Measurements from ENCODE around the gene NPW. TPM values are rescaled to one million over a fixed set of nuclear protein-coding genes. Genes with fewer than 3 reads are reported as not detected.
A peak's percentile ranks its signal among the peaks of the same experiment; 100 is the strongest.

The NPW gene
- total and polyA plus RNA-seq, 9 of the 15 experiments (the other 6 are each of a cell fraction or from before 2014, with no cell fraction given) = 0.14 to 4.0 (median 2.6) TPM; not detected in 4

- peak overlapping the region; percentile 99 for H3K4me3 ChIP-seq
- ChIA-PET CTCF (ENCODE audit: low intra/inter-chr PET ratio) (no interaction called here), POLR2A (interaction anchor here (1.0 to 2.6 kb wide), 3 partner anchors 12 to 146 kb away, joined by 7 to 13 read pairs (median 7); partner anchors contain the start of genes RPS2 and TRAF7)
- H4K20me1 ChIP-seq (replicated peaks; ENCODE audit: control insufficient read depth, insufficient read depth, low read length) = peaks cover 41% of the 10 kb centered on the region
- peaks cover 19% of the 10 kb centered on the region for H3K9me1 ChIP-seq (ENCODE audit: control insufficient read depth, insufficient read depth, low read length)
- H3K9me3 ChIP-seq (replicated peaks; ENCODE audit: control insufficient read depth, insufficient read depth, low read depth, low read length) = no peaks in the 10 kb centered on the region
- no peak overlapping the region for H2AFZ ChIP-seq (ENCODE audit: low read depth, low read length)
- peak overlapping the region; percentile 89 for H3K27ac ChIP-seq (ENCODE audit: extremely low read depth, low read depth, low read length)
- FAIRE-seq (peak; percentile 23), ATAC-seq (peak; percentile 2; the same call in 2 of the 3 replicates), DNase-seq (ENCODE audit: extremely low read depth in 1 of 4, low spot score in 3 of 4) (peak; percentile 39 to 69 (median 48))
- peak overlapping the region; percentile 93 for H3K4me2 ChIP-seq (ENCODE audit: insufficient read depth, low read length)
- no peaks in the 10 kb centered on the region for H3K27me3 ChIP-seq (ENCODE audit: control insufficient read depth in 2 of 2, insufficient read depth in 2 of 2, low read length in 2 of 2)
- in situ Hi-C loops (cut with MboI) (no loop called here), intact Hi-C loops (cut with micrococcal nuclease) (loop anchor here (2.0 kb wide), 1 partner anchor 16 kb away; no protein-coding TSS in a partner anchor)
- peaks cover 42% of the 10 kb centered on the region; the same call in 2 of the 3 replicates for H3K36me3 ChIP-seq (ENCODE audit: control insufficient read depth, insufficient read depth, low read length)
- peaks cover 25 to 72% of the 10 kb centered on the region in 2 experiments for H3K4me1 ChIP-seq (replicated peaks in 1 of 2; ENCODE audit: control insufficient read depth in 2 of 2, insufficient read depth in 2 of 2, low read length in 2 of 2)
- H3K79me2 ChIP-seq (ENCODE audit: control insufficient read depth, insufficient read depth, low read length) = peaks cover 71% of the 10 kb centered on the region
- WGBS (ENCODE audit: insufficient coverage, low coverage, missing lambda C conversion rate) = 1% methylated on average over 23 of the region's 23 CpGs
- no TSS peak for BruUV-seq (replicated peaks)
- H3K9ac ChIP-seq (ENCODE audit: insufficient read depth in 1 of 2, low read depth in 2 of 2, low read length in 2 of 2) = peak overlapping the region; percentile 91 to 99
- TF ChIP-seq CHD4 (IDR thresholded peaks at IDR 0.05; ENCODE audit: insufficient read depth, insufficient replicate concordance, low read depth, low read length, poor library complexity, severe bottlenecking) (no peak), NFE2 (IDR thresholded peaks at IDR 0.05; ENCODE audit: low read depth) (no peak), ZFP1 (CRISPR knock-in tag; IDR thresholded peaks at IDR 0.05) (no peak), FOXP4 (CRISPR knock-in tag; IDR thresholded peaks at IDR 0.05; ENCODE audit: borderline replicate concordance) (0 out of 2 replicates have a peak, but pooled peaks have one; percentile 56), ZNF232 (CRISPR knock-in tag; IDR thresholded peaks at IDR 0.05) (0 out of 2 replicates have a peak, but pooled peaks have one; percentile 26), IRF2 (CRISPR knock-in tag; IDR thresholded peaks at IDR 0.05) (peak; percentile 7; the same call in 1 of the 2 replicates), ZNF696 (CRISPR knock-in tag; conservative IDR thresholded peaks at IDR 0.05) (no peak), L3MBTL2 (IDR thresholded peaks at IDR 0.05) (peak; percentile 96), KLF16 (IDR thresholded peaks at IDR 0.05) (no peak), ZBTB49 (CRISPR knock-in tag; IDR thresholded peaks at IDR 0.05; ENCODE audit: borderline replicate concordance) (0 out of 2 replicates have a peak, but pooled peaks have one; percentile 78), CBX1 (IDR thresholded peaks at IDR 0.05; ENCODE audit: low read depth) (no peak), ZNF408 (CRISPR knock-in tag; IDR thresholded peaks at IDR 0.05; ENCODE audit: low read depth) (no peak), SMAD4 (CRISPR knock-in tag; conservative IDR thresholded peaks at IDR 0.05) (no peak), FOXK1 (CRISPR knock-in tag; IDR thresholded peaks at IDR 0.05; ENCODE audit: borderline replicate concordance) (peak; percentile 83; the same call in 1 of the 2 replicates), KLF10 (CRISPR knock-in tag; IDR thresholded peaks at IDR 0.05) (no peak), ZBTB2 (IDR thresholded peaks at IDR 0.05) (0 out of 2 replicates have a peak, but pooled peaks have one; percentile 30), BRCA1 (IDR thresholded peaks at IDR 0.05) (no peak), BRCA1 (CRISPR knock-in tag; IDR thresholded peaks at IDR 0.05) (no peak)
These were observed 10.9 kb upstream of the NPW start for GRCh38 chr16:2008631-2009163.

Data from K562 (cell line).